Tibial nerve (tissue), 4 donors: ENCODE data around the gene ITGA4. TPM values are rescaled to one million over a fixed set of nuclear protein-coding genes. Genes with fewer than 3 reads are reported as not detected.
"Not testable (repeated sequence)": the region's sequence is repeated elsewhere in the genome, so short reads cannot be mapped to it uniquely, and the experiment has no call there.

Source experiments
- DNase-seq, 2 donors: peaks; one replicate each; pipeline ENCODE4 v3.0.0-alpha.2; 2019; ENCODE audit warnings: low spot score in 2 of 2
- H3K27ac ChIP-seq, 4 donors: fragments of 200-600 bp; sonication (generic) in 3 of 4; one replicate each; pipeline ENCODE4 v1.5.1; 2017 to 2019; ENCODE audit warnings: mild to moderate bottlenecking in 1 of 4
- H3K27me3 ChIP-seq, 2 donors: fragments of 200-600 bp; sonication (generic) in 1 of 2; one replicate each; pipeline versions ENCODE4 v1.5.1 to v1.6.0; 2017 to 2019
- H3K36me3 ChIP-seq, 3 donors: fragments of 200-600 bp; sonication (generic); one replicate each; pipeline ENCODE4 v1.5.1; 2018 to 2019
- H3K4me1 ChIP-seq, 4 donors: fragments of 200-600 bp; sonication (generic) in 3 of 4; one replicate each; pipeline ENCODE4 v1.5.1; 2017 to 2019
- H3K4me3 ChIP-seq, 4 donors: fragments of 200-600 bp; sonication (generic) in 3 of 4; one replicate each; pipeline ENCODE4 v1.5.1; 2017 to 2019; ENCODE audit warnings: mild to moderate bottlenecking in 1 of 4, moderate library complexity in 1 of 4
- H3K9me3 ChIP-seq, 4 donors: fragments of 200-600 bp; sonication (generic) in 3 of 4; one replicate each; pipeline ENCODE4 v1.5.1; 2017 to 2019
- CTCF ChIP-seq, 5 experiments: fragments of 200-600 bp in 3 of 5; fragments of 450-650 bp in 2 of 5; sonication (generic) in 3 of 5; IDR thresholded peaks; one replicate each; pipeline ENCODE4 v1.5.1; 2016 to 2019; ENCODE audit warnings: antibody characterized with exemption in 5 of 5, mild to moderate bottlenecking in 3 of 5, moderate library complexity in 2 of 5
- EP300 ChIP-seq, 2 donors: sonication (generic); formaldehyde crosslinking; IDR thresholded peaks; one replicate each; pipeline ENCODE4 v1.6.1; 2017; ENCODE audit warnings: antibody characterized with exemption in 2 of 2, mild to moderate bottlenecking in 1 of 2
- POLR2A ChIP-seq, 2 donors: fragments of 450-650 bp; IDR thresholded peaks; one replicate each; pipeline ENCODE4 v1.6.1; 2017; ENCODE audit warnings: antibody characterized with exemption in 2 of 2, mild to moderate bottlenecking in 2 of 2, moderate library complexity in 2 of 2
- WGBS, 2 donors: methylation state at CpG; one replicate each; pipeline ENCODE4 v1.1.5; 2018; 5-methylcytosine and 5-hydroxymethylcytosine counted together
- total RNA-seq, 4 donors: library from RNA; depleted of rRNA; stranded (reverse); fragments of >200 nt; gene quantifications; one replicate each; pipeline ENCODE4 v1.1.0, GENCODE V29; 2016

ITGA4 gene
- total RNA-seq, 4 donors from 2014 or later, result 8.0 to 10.7 (median 9.0) TPM

GRCh38 chr2:181444654-181445053 lies 12.5 kb upstream of the ITGA4 start:
- TF ChIP-seq CTCF (IDR thresholded peaks at IDR 0.05) (no peak), EP300 (IDR thresholded peaks at IDR 0.05) (no peak), POLR2A (IDR thresholded peaks at IDR 0.05) (no peak)
- H3K36me3 ChIP-seq, result no peaks in the 10 kb centered on the region
- DNase-seq, result no peak
- no peak overlapping the region for H3K27ac ChIP-seq
- H3K27me3 ChIP-seq, result no peaks in the 10 kb centered on the region
- no peaks in the 10 kb centered on the region for H3K9me3 ChIP-seq
- H3K4me3 ChIP-seq, result no peak overlapping the region
- H3K4me1 ChIP-seq, result no peaks in the 10 kb centered on the region
- WGBS, 2 donors, result 67 to 74% methylated on average over 2 of the region's 2 CpGs

- no peak for TF ChIP-seq EP300 (IDR thresholded peaks at IDR 0.05)
- TF ChIP-seq POLR2A (IDR thresholded peaks at IDR 0.05), result no peak
- TF ChIP-seq CTCF (IDR thresholded peaks at IDR 0.05), result no peak
- Histone ChIP-seq H3K27ac (no peak overlapping the region), H3K4me3 (no peak overlapping the region), H3K27me3 (no peaks in the 10 kb centered on the region), H3K4me1 (no peaks in the 10 kb centered on the region), H3K9me3 (no peaks in the 10 kb centered on the region), H3K36me3 (no peaks in the 10 kb centered on the region)
- no peak for DNase-seq
- WGBS, 2 donors, result 80 to 81% methylated on average over 4 of the region's 4 CpGs
Observed at GRCh38 chr2:181446985-181447384, 10.2 kb upstream of the ITGA4 start.

- not testable (repeated sequence) for H3K4me1 ChIP-seq, H3K36me3 ChIP-seq, H3K4me3 ChIP-seq
Observed at GRCh38 chr2:181449278-181449677, 7.9 kb upstream of the ITGA4 start.

GRCh38 chr2:181454686-181455450 lies 2.3 kb upstream of the ITGA4 start:
- 76 to 86% methylated on average over 6 of the region's 6 CpGs for WGBS, 2 donors
- peaks cover 0 to 28% (median 3%) of the 10 kb centered on the region in 4 donors for H3K4me1 ChIP-seq
- DNase-seq, result no peak
- H3K4me3 ChIP-seq, result no peak overlapping the region
- H3K27me3 ChIP-seq, result peaks cover 0 to 15% of the 10 kb centered on the region in 2 donors
- TF ChIP-seq POLR2A (IDR thresholded peaks at IDR 0.05), result no peak
- TF ChIP-seq EP300 (IDR thresholded peaks at IDR 0.05), result no peak
- no peak for TF ChIP-seq CTCF (IDR thresholded peaks at IDR 0.05)
- no peak overlapping the region for H3K27ac ChIP-seq
- H3K36me3 ChIP-seq, result no peaks in the 10 kb centered on the region
- no peaks in the 10 kb centered on the region for H3K9me3 ChIP-seq

More at GRCh38 chr2:181449278-181449677, 7.9 kb upstream of the ITGA4 start:
- not testable (repeated sequence) for H3K9me3 ChIP-seq, H3K27ac ChIP-seq, H3K27me3 ChIP-seq, DNase-seq

- 4 to 7% methylated on average over 17 of the region's 17 CpGs for WGBS, 2 donors
- H3K4me1 ChIP-seq, result peaks cover 0 to 28% (median 3%) of the 10 kb centered on the region in 4 donors
- peaks cover 0 to 15% of the 10 kb centered on the region in 2 donors for H3K27me3 ChIP-seq
- DNase-seq, result peak in 1 of 2 donors; percentile 9
- H3K27ac ChIP-seq, result peak overlapping the region; percentile 1 to 93 (median 78)
- peak overlapping the region; percentile 31 to 72 (median 64) for H3K4me3 ChIP-seq
- H3K9me3 ChIP-seq, result no peaks in the 10 kb centered on the region
- no peaks in the 10 kb centered on the region for H3K36me3 ChIP-seq
- no peak for TF ChIP-seq EP300 (IDR thresholded peaks at IDR 0.05)
- no peak for TF ChIP-seq POLR2A (IDR thresholded peaks at IDR 0.05)
Observed at GRCh38 chr2:181456660-181457120, 496 bp upstream of the ITGA4 start.

GRCh38 chr2:181457741-181458425 lies 697 bp downstream of the ITGA4 start:
- TF ChIP-seq CTCF (IDR thresholded peaks at IDR 0.05) (no peak), EP300 (IDR thresholded peaks at IDR 0.05) (no peak), POLR2A (IDR thresholded peaks at IDR 0.05) (no peak)
- DNase-seq, result peak in 1 of 2 donors; percentile 12
- H3K4me1 ChIP-seq, result peaks cover 0 to 28% (median 3%) of the 10 kb centered on the region in 4 donors
- H3K27ac ChIP-seq, result peak overlapping the region; percentile 1 to 93 (median 78)
- H3K4me3 ChIP-seq, result peak overlapping the region; percentile 31 to 72 (median 64)
- 0 to 2% methylated on average over 27 to 28 of the region's 45 CpGs for WGBS, 2 donors
- H3K27me3 ChIP-seq, result peaks cover 0 to 15% of the 10 kb centered on the region in 2 donors
- no peaks in the 10 kb centered on the region for H3K36me3 ChIP-seq
- H3K9me3 ChIP-seq, result no peaks in the 10 kb centered on the region
